Adrenal gland (tissue), 12 donors: ENCODE data around the gene NEU1. TPM values are rescaled to one million over a fixed set of nuclear protein-coding genes. Genes with fewer than 3 reads are reported as not detected.

ENCODE experiments used
- DNase-seq, 7 donors: peaks; one replicate each; pipeline ENCODE4 v3.0.0-alpha.2; 2019 to 2020
- H3K27ac ChIP-seq, 5 donors: fragments of 200-600 bp; sonication (generic) in 4 of 5; 1 replicate in 3 of 5; 2 replicates in 2 of 5; pipeline versions ENCODE4 v1.5.1 to v1.8.0; 2016 to 2020; ENCODE audit warnings: mild to moderate bottlenecking in 1 of 5
- H3K27me3 ChIP-seq: fragments of 200-600 bp; 2 replicates; pipeline ENCODE4 v1.8.0; 2021
- H3K36me3 ChIP-seq, 2 donors: fragments of 200-600 bp; replicated peaks in 1 of 2; 1 replicate in 1 of 2; 2 replicates in 1 of 2; pipeline versions ENCODE4 v1.5.1 to v1.8.0; 2018 to 2022
- H3K4me1 ChIP-seq, 2 donors: fragments of 200-600 bp; replicated peaks in 1 of 2; 1 replicate in 1 of 2; 2 replicates in 1 of 2; pipeline versions ENCODE4 v1.5.1 to v1.8.0; 2018 to 2021
- H3K4me3 ChIP-seq, 4 donors: fragments of 200-600 bp; sonication (generic) in 3 of 4; one replicate each; pipeline ENCODE4 v1.5.1; 2016 to 2018
- H3K9me3 ChIP-seq, 3 donors: fragments of 200-600 bp; sonication (generic) in 1 of 3; replicated peaks in 1 of 3; 1 replicate in 2 of 3; 2 replicates in 1 of 3; pipeline versions ENCODE4 v1.5.1 to v1.8.0; 2016 to 2021
- POLR2A ChIP-seq, 2 donors: fragments of 450-650 bp; IDR thresholded peaks; one replicate each; pipeline ENCODE4 v1.6.1; 2017; ENCODE audit warnings: antibody characterized with exemption in 2 of 2, mild to moderate bottlenecking in 2 of 2, moderate library complexity in 1 of 2
- WGBS, 4 donors: extraction: QIAGEN DNeasy Blood & Tissue Kit in 2 of 4; methylation state at CpG; one replicate each; pipeline versions ENCODE4 v1.1.5 to v1.1.7; 2013 to 2017; 5-methylcytosine and 5-hydroxymethylcytosine counted together
- intact Hi-C, 2 donors: fragments of 100-400 bp; cut with DNase I; formaldehyde crosslinking; loops; one replicate each; pipeline versions ENCODE4 v1.14.1 to v1.15.0; 2022 to 2023
- polyA plus RNA-seq, 3 donors: library from polyadenylated mRNA; stranded (reverse); fragments of 200-250 nt in 2 of 3; fragments of 350-450 nt in 1 of 3; fragmentation: Illumina TruSeq in 1 of 3; extraction: RNeasy Lipid Tissue Mini Kit (QIAGEN cat#74804) in 1 of 3; gene quantifications; one replicate each; pipeline ENCODE4 v1.2.3, GENCODE V29; 2013 to 2014
- total RNA-seq, 9 donors: library from RNA; depleted of rRNA in 4 of 9; stranded (reverse); fragments of >200 nt in 4 of 9; fragments of 120-200 nt in 1 of 9; fragmentation: NEBNext Ultra II Directional in 1 of 9; extraction: Animal tissue kit (Norgen Biotek cat#: 25700) in 1 of 9; gene quantifications; one replicate each; pipeline versions ENCODE4 v1.1.0 to v1.2.4, GENCODE V29; 2013 to 2023
- TF ChIP-seq, protein P1 (sequence below), 6 experiments: fragments of 450-650 bp in 4 of 6; fragments of 200-600 bp in 2 of 6; sonication (generic) in 1 of 6; IDR thresholded peaks; 1 replicate in 5 of 6; 2 replicates in 1 of 6; pipeline versions ENCODE4 v1.5.1 to v1.8.0; 2016 to 2021; ENCODE audit warnings: antibody characterized with exemption in 6 of 6, mild to moderate bottlenecking in 2 of 6, moderate library complexity in 1 of 6
- donor health status: healthy with polysubstance abuse.
- donor health status: Bipolar disorder and iron deficiency.
- donor health status: DM: yes; HTN: yes; CAD: no.
- donor health status: DM: no; HTN: no; CAD: no.
- donor health status: DM: no; HTN: no; CAD: no.
- donor health status: DM: yes; HTN: yes; CAD: no.

The NEU1 gene
- total and polyA plus RNA-seq, 12 donors: 57.8 to 178 (median 108) TPM

DNA sequence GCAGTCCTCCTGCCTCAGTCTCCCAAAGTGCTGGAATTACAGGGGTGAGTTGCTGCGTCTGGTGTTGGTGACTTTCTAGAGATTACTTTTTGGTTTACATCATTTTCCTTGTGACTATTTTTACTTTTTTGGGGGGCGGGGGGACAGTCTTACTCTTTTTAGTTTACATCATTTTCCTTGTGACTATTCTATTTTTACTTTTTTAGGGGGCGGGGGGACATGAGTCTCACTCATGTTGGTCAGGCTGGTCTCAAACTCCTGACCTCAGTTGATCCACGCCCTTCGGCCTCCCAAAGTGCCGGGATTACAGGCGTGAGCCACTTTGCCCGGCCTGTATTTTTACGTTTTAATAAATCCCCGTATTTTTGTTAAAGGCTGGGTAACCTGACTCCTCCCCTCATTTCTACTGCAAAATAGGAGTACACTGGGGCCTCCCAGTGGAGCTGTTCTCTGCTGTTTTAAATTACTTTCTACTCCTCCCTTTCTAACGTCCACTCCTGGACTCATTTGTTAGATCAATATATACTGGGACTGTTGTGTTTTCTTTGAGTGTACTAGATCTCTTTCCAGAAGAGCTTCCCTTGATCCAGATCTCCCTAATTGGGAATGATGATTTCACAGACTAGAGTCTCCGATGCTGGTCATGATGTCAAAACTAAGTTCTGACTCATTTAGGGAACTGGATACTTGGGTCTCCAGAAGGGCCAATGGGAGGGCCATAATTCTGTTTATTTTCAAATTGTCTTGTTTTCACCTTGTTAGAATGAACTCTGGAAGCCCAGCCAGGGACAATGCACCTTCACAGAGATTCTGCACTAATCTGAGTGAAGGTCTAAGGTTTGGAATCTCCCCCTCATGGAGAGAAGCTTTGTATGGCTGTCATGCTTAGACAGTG, 25.9 kb downstream of the NEU1 start:
- H3K27ac ChIP-seq: peak overlapping the region; percentile 3 to 96 (median 47)
- 13 to 30% (median 19%) methylated on average over 12 of the region's 12 CpGs for WGBS, 4 donors
- no peak for DNase-seq
- peak overlapping the region in 2 of 4 donors; percentile 62 to 92 for H3K4me3 ChIP-seq
- H3K4me1 ChIP-seq: peaks cover 25 to 41% of the 10 kb centered on the region in 2 donors
- intact Hi-C loops: loop anchor here (5.0 to 10.0 kb wide), 2 partner anchors 149 to 152 kb away; partner anchors contain the start of gene LY6G5C (in 1 of the 2)
- TF ChIP-seq, protein P1, sequence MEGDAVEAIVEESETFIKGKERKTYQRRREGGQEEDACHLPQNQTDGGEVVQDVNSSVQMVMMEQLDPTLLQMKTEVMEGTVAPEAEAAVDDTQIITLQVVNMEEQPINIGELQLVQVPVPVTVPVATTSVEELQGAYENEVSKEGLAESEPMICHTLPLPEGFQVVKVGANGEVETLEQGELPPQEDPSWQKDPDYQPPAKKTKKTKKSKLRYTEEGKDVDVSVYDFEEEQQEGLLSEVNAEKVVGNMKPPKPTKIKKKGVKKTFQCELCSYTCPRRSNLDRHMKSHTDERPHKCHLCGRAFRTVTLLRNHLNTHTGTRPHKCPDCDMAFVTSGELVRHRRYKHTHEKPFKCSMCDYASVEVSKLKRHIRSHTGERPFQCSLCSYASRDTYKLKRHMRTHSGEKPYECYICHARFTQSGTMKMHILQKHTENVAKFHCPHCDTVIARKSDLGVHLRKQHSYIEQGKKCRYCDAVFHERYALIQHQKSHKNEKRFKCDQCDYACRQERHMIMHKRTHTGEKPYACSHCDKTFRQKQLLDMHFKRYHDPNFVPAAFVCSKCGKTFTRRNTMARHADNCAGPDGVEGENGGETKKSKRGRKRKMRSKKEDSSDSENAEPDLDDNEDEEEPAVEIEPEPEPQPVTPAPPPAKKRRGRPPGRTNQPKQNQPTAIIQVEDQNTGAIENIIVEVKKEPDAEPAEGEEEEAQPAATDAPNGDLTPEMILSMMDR (IDR thresholded peaks at IDR 0.05): no peak
- no peak for TF ChIP-seq POLR2A (IDR thresholded peaks at IDR 0.05)
- H3K9me3 ChIP-seq: no peaks in the 10 kb centered on the region
- H3K27me3 ChIP-seq: no peaks in the 10 kb centered on the region
- H3K36me3 ChIP-seq: peaks cover 0 to 40% of the 10 kb centered on the region in 2 donors

DNA sequence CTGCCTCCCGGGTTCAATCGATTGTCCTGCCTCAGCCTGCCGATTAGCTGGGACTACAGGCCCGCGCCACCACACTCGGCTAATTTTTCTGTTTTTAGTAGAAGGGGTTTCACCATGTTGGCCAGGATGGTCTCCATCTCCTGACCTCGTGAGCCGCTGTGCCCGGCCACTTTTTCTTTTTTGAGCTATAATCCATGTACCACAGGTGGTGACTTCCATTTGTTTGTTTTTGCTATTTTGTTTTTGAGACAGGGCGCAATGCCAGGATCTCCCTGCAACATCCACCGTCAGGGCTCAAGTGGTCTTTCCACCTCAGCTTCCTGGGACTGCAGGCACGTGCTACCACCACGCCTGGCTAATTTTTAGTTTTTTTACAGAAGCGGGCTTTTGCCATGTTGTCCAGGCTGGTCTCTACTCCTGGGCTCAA, 26.6 kb downstream of the NEU1 start:
- H3K4me1 ChIP-seq: peaks cover 25 to 46% of the 10 kb centered on the region in 2 donors
- no peak for TF ChIP-seq POLR2A (IDR thresholded peaks at IDR 0.05)
- TF ChIP-seq, protein P1 (IDR thresholded peaks at IDR 0.05): no peak

DNA sequence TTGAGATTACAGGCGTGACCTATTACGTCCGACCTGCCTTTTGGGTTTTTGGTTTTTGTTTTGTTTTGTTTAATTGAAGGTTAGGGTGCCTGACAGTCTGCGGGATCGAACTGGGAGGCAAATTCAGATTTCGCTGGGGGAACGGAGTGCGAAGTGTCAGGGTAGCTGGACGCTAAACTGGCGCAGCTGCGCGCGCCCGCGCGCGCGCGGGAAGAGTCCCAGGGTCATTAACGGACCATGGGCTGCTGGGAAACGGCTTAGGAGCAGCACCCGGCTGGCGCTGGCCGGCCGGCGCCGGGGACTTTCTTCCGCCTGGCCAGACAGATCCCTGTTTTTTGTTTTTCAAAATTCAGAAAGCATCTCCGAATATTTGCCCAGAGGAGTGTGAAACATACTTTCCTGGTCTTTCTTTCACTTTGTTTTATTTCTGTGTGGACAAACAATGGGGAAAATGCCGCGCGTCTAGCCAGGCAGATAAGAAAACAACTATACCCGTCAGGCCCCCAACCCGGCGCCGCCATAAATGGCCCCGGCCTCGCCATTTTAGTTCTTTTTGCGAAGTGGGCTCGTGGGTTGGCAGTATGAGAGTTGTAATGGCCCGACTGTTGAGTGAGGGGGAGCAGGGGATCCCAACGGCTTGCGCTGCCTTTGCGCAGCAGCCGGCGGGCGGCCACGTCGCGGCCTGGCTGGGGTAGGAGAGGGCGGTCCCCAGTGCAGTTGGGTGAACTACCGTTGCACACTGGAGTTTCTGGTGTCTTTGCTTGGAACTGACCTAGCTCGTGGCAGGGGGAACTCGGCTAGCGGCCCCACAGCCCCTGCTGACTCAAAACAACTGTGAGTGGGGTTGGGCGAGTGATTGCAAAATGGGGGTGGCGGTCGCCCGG, 28.0 kb downstream of the NEU1 start:
- no peaks in the 10 kb centered on the region for H3K27me3 ChIP-seq
- peaks cover 25 to 49% of the 10 kb centered on the region in 2 donors for H3K4me1 ChIP-seq
- peak; percentile 88 to 92 (median 90) for DNase-seq
- peak overlapping the region; percentile 62 to 93 (median 84) for H3K4me3 ChIP-seq
- H3K9me3 ChIP-seq: no peaks in the 10 kb centered on the region
- intact Hi-C loops: loop anchor here (5.0 to 10.0 kb wide), 2 partner anchors 147 to 150 kb away; partner anchors contain the start of gene LY6G5C (in 1 of the 2)
- 0% methylated on average over 33 to 59 of the region's 59 CpGs for WGBS, 4 donors
- peak overlapping the region; percentile 85 to 97 (median 95) for H3K27ac ChIP-seq
- TF ChIP-seq, protein P1 (IDR thresholded peaks at IDR 0.05): no peak
- peak; percentile 19 to 75 for TF ChIP-seq POLR2A (IDR thresholded peaks at IDR 0.05)
- H3K36me3 ChIP-seq: peaks cover 0 to 25% of the 10 kb centered on the region in 2 donors

More for the DNA sequence above, 26.6 kb downstream of the NEU1 start:
- DNase-seq: peak in 1 of 7 donors; percentile 29
- Histone ChIP-seq H3K4me3 (peak overlapping the region in 2 of 4 donors; percentile 62 to 92), H3K9me3 (no peaks in the 10 kb centered on the region), H3K27me3 (no peaks in the 10 kb centered on the region), H3K27ac (peak overlapping the region in 4 of 5 donors; percentile 3 to 96 (median 66)), H3K36me3 (peaks cover 0 to 39% of the 10 kb centered on the region in 2 donors)
- 14 to 47% (median 19%) methylated on average over 13 to 14 of the region's 14 CpGs for WGBS, 4 donors
- intact Hi-C loops: loop anchor here (5.0 to 10.0 kb wide), 2 partner anchors 149 to 151 kb away; partner anchors contain the start of gene LY6G5C (in 1 of the 2)
